Renal cortical epithelial cell (primary cell): ENCODE results near the gene BRD3OS. TPM values are rescaled to one million over a fixed set of nuclear protein-coding genes. Genes with fewer than 3 reads are reported as not detected.

Source experiments
- DNase-seq: peaks from one replicate; pipeline ENCODE4 v3.0.0-alpha.2; 2011; ENCODE audit warnings: low read depth
- total RNA-seq: library from RNA; depleted of rRNA; stranded (reverse); fragments of >200 nt; gene quantifications from 2 replicates; pipeline ENCODE4 v1.2.3, GENCODE V29; 2014

The BRD3OS gene
- total RNA-seq, 1 donor from 2014 or later: 42.8 TPM

DNA sequence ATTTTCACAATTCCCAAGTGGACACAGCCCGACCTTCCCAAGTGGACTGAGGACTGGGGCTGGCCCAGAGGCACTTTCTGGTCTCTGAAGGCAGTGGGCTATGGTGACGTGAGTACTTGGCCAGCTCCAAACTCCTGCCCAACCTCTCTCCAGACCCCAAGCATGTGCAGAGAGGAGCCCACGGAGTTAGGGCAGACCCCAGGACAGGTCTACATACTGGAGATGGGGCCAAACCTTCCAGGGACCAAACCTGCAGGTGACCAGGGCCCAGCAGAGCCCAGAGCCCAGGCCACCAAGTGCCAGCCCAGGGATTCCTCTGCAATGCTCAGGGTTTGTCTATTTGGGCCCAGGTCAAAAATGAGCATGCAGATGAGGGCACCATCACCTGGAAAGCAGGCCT is 27.2 kb downstream of the BRD3OS start:
- no peak for DNase-seq

DNA sequence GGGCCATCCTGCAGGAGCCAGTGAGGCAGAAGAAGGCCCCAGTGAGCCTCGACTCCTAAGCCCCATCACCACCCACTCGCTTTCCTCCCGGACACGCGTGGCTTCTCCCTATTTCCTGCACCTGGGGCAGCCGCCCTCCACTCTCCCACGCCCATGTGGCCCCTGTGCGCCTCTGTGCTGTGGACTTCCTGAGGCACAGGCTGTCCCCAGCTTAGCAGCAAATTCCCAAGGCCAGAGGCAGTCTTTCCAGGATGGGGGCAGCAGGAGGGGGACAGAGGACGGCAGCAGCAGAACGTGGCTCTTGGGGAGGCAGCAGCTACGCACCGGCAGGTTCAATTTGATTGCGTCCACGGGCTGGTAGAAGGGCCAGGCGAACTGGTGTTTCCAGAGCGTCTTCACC is 27.7 kb downstream of the BRD3OS start:
- DNase-seq: no peak

DNA sequence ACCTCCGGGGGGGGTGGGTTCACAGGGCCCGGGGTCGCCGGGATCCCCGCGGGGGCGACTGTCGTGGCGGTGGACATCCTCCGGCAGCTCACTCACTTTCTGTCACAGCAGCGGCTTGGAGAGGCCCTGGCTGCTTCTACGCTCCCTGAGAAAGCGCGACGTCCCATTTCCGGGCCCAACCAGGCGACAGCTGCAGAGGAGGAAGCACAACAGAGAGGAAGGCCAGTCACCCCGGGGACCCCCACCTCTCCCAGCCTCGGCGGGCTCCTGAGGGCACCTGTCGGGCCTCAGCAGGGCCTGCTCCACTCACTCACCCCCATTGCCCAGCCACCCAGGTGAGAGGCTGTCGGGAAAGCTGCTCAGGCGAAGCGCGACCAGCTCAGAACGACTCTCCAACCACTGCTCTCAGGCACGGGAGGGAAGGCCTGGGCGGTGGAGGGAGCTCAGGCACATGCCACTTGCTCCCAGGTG is 28.2 kb downstream of the BRD3OS start:
- no peak for DNase-seq

DNA sequence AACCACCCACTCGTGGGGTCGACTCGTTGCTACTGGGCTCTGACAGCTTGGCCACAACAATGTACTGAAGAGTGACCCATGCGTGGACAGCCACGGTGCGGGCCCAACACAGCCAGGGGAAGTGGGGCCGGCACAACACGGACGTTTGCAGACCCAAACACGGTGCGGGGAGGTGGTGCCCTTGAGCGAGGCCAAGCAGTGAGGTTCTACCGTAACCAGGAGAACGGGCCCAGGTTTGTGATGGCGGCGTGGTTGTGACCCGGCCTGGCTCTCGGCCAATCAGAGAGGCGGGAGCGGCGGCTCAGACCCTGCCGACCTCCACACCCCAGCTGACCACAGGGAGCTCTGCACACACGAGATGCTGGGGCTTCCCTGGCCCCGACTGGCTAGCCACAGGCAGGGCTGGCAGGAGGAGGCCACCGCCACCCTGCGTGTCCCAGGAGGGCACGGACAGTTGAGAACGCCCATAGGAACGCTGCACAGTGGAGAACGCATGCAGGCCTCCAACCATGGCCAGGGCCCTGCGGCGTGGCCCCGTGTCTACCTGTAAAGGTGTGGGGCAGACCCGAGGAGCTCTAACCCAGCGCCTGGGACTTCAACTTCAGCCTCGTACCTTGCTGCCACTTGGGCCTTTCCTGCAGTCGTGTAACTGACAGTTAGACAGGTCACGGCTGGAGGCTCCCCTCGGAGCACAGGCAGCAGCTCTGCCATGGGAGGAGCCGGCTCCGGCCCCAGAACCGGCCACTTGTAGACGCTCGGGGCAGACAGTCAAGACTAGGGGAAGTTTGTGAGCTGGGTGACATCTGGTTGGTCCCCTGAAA is 28.9 kb downstream of the BRD3OS start:
- no peak for DNase-seq

DNA sequence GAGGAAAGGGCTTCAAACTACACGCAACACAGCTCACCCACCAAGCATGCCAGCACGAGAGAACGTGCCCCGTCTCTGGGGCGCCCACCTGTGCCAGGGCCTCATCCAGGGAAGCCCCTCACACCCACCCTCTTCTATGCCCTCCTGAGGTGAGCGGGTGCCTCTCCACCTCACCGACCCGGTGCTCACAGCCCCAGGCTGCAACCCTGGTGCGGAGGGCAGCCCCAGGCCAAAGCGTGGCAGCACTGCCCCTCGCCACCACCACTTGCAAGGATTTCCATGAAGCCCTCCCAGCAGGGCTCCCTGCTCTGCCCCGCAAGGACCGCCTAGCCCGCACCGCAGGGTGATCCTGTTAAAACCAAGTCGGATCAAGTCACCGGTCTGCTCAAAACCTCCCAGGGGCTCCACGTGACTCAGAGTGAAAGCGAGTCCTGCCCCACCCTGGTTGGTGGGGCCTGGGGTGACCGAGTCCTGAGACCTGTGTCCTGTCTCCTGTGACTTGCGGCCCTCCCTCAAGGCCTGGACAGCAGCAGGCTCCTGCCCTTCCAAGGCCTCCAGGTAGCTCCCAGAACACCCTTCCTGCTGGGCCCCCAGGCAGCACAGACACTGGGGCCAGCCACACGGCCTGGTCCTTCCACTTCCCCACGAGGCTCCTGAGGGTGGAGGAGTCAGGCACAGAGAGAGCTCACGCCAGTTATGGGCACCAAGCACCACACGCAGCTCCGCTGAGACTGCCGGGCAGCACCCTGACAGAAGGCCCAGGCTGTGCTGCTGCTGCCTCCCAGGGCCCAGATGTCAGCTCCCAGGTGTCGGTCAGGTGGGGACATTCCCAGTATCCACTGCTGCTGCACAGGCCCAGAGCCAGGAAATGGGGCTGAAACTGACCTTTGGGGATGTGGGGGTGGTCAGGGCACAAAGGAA is 29.9 kb downstream of the BRD3OS start:
- DNase-seq: no peak

DNA sequence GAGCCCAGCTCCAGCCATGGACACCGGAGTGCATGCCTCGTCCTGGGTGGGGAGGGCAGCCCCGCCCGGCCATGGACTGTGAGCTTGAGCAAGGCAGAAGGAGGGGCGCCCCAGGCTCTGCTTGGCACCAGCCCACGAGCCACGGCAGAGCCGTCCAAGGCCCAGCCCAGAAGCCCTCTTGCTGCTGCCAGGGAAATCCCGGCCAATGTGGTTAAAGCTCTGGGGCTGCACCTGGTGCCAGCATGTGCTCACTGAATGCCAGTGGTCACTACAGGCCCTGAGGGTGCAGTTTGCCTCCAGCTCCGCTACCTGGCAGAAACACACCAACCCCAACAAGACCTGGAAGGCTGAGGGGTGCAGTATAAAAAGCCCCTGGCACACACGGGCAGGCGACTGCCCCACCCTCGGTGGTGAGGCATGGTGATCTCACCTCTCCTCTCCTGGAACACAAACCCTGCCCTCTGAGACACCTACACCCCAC is 30.7 kb downstream of the BRD3OS start:
- DNase-seq: peak; percentile 88

DNA sequence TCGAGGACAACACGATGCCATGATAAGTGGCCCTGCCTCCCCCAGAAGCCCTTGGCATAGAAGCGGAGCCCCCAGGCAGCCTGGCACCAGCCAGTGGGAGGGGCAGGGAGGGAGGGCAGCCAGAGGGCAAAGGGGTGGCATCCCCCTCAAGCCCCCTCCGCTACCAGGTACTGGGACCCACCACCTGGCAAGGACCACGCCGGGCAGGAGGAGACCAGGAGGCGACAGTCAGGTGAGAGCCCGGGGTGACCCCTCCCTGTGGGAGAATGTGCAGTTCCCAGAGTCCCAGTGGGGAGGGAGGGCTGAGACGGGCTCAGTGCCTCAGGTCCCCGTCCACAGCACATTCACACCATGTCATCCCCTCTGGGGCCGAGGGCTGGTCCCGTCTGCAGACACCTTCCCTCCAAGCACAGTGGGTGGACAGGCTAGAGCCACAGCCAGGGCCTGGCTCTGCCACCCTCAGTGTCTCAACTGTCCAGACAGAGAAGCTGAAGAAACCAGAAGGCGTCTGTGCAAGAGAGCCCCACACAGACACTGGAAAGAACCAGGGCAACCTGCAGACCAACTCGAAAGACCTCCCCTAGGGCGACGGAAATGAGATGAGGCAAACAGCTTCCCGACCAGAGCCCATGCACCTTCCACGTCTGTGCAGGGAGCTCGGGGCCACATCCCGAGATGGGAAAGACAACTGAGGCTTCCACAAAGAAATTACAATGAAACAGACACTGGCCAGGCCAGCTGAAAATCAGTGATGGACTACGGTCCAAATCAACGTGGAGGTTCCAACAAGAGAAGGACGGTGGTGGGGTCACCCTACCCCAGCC is 31.4 kb downstream of the BRD3OS start:
- no peak for DNase-seq

DNA sequence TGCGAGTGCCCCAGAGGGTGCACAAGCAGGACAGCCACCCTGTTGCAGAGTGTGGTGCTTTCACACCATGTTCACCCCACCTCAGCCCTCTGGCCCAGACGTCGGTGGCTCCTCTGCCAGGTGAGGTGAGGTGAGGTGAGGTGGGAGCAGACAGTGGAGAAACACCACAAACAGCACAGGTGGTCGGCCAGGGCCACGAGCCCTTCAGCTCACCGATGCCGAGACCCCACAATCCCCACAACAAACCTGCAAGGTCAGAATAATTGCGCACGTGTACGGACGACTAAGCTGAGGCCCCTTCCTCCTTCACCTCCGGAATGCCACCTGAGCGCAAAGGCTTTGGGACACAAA is 32.0 kb downstream of the BRD3OS start:
- DNase-seq: no peak

DNA sequence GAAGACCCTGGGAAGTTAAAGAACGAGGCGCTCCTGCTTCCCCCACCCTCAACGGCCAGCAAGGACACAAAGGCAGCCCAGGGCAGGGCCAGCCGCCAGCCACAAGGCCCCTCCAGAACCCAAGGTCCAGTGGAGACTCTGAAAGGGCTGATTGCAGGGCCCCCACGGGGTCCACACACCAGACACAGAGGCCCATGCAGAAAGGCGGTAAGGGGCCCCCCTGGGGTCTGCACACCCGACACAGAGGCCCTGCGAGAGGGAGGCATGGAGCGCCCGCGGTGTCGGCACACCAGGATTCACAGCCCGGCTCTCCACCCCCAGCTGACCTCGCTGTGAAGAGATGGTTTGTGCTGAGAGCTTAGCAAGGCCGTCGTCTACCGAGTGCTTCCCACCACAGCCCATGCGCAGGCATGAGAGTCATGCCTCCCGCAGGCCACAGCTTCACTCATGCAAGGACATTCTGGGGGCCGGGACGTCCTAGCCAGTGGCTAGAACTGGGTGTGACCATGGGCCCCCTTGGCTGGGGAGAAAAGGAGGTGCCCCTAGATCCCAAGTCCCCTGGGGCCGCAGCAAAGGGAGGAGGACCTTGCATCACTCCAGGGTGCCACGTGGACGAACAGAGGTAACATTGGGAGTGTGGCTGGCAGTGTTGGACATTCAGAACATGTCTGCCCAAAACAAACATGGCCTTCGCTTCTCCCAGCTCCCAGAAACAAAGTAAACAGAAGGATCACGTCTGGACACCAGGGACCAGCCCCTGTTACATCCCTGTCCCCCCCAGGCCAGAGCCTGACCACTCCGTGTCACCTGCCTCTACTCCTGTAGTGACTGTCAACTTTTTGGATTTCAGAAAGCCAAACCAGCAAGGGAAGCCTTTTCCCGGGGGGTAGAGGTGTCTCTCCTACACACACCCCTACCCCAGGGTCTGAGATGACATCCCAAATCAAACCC is 32.7 kb downstream of the BRD3OS start:
- DNase-seq: no peak

DNA sequence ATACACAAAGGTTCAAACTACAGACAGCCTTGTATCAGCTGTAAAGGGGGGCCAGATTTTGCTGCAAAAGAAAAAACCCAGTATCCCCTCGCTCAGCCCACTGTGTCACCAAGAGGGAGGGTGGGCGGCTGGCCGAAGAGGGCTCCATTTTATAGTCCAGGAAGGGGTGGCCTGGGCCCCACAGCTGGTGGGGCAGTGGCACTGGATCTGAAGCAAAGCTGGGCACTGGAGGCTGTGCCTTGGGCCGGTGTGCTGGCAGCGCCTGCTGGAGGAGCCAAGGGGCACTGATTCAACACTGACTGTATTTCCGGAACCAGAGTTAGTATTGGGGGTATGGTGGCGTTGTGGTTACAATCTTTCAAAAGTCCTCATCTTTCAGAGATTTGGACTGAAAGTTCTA is 33.4 kb downstream of the BRD3OS start:
- no peak for DNase-seq

DNA sequence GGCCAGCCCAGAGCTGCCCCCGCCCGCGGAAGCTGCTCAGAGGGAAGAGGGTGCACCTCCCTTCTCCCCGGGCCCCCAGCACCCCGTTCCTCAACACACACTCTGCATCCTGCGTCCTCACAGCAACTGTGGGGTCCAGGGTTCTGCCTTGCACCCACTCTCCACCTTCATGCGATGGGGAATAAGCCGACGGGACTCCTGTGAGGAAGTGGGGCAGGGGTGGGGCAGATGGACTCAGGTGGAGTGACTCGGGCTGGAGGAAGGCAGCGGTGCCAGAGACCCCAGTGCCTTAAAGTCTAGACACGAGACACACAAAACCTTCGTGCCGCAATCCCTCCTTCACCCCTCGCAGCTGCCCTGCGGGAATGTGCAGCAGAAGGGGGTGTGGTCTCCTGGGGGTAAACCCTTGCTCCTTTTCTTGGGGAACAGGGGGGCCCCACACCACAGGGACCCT is 33.9 kb downstream of the BRD3OS start:
- DNase-seq: no peak

DNA sequence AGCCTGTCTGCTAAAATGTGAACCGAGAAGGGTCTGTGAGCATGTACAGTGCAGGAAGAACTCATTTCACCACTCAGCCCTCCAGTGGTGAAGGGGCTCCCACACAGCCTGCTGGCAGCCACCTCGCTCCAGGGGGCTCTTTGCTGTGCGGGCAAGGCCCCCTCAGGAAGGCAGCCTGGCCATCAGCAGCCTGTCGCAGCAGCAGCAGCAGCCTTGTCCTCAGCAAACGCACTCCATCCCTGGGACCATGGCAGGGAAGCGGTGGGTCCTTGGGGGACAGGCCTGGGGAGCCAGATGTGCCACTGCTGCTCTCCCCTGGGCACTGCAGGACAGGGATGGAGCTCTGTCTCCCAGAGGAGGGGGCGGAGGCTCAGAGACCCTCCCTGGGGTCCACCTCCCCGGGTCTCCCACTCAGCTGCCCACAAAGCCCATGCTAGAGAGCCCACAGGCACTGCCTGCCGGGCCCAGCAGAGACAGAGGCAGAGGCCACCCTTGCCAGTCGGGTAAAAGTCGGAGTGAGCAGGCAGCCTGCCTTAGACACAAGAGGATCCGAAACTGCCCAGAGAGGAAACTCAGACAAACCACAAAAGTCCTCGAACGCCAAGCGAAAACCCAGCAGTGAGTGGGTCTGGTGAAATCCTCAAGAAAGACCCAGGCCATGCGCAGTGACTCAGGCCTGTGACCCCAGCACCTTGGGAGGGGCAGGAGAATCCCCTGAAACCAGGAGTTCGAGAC is 34.5 kb downstream of the BRD3OS start:
- DNase-seq: no peak

DNA sequence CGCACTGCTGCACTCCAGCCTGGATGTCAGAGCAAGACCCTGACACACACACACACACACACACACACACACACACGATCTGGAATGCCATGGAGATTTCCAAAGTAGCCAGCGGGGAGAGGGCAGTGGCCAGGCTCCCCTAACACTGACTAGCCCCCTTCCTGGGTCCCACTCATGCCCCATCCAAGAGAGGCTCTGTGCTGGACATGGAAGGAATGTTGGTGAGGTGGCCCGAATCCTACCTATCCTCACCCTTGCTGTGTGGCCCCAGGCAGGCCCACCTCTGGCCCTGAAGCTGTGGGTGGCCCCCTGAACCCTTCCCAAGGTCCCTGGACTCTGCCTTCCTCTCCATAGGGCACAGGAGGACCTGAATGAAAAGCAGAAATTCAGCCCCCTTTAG is 35.3 kb downstream of the BRD3OS start:
- no peak for DNase-seq

DNA sequence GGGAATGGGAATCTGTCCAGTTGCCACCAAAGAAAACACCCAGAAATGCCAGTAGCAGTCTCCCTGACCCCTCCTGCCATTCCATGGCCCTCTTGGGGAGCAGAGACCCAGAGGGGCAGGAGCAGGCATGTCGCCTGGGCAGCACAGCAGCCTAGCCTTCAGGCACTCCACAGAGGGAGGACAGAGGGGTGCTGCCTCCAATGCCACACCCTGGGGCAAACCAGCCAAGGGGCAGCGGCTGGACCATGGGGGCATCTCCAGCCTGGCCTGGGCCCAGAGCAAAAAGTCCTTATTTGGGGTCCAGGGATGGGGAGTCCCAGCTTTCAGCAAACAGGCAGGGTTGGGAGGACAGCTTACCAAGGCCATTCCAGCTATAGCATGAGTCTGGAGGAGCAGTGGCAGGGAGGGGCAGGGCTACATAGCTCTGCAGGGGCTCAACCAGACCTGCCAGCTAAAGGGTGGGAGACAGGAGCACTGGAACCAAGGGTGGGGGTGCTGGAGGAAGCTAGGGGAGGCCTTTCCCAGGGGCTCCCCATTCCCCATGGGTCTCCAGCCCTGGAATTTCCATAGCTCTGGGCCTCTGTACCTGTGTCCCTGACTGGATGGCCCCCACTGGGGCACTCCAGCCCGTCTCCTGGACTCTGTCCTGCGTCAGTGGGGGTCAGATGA is 35.9 kb downstream of the BRD3OS start:
- DNase-seq: no peak

DNA sequence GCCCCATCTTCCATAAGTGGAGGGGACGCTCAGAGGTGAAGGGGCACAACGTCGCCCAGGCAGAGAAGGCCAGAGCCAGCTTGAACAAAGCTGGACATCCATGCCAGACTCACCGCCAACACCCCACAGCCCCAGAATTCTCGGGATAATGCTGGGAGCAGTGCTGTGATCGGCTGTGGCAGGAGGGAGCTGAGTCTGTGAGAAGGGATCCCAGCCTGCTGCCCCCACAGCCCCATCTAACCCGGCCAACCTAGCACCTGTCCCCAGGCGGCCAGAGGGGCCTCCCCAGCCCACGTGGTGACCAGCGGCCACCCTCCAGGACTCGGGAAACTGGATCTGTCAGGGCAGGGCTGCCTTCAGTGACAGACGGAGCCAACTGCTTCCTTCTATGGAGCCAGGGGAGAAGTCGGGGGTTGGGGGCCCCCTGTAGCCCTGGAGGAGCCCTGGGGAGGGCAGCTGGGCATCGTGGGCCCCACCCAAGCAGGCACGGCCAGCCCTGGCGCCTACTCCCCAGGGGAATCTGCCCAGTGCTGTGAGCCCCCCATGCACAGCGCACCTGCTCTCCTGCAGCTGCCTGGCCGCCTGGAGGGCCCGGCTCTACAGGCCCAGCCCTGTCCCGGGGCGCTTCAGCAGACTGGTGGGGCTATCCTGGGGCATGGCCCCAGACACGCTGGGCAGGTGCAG is 36.5 kb downstream of the BRD3OS start:
- no peak for DNase-seq

DNA sequence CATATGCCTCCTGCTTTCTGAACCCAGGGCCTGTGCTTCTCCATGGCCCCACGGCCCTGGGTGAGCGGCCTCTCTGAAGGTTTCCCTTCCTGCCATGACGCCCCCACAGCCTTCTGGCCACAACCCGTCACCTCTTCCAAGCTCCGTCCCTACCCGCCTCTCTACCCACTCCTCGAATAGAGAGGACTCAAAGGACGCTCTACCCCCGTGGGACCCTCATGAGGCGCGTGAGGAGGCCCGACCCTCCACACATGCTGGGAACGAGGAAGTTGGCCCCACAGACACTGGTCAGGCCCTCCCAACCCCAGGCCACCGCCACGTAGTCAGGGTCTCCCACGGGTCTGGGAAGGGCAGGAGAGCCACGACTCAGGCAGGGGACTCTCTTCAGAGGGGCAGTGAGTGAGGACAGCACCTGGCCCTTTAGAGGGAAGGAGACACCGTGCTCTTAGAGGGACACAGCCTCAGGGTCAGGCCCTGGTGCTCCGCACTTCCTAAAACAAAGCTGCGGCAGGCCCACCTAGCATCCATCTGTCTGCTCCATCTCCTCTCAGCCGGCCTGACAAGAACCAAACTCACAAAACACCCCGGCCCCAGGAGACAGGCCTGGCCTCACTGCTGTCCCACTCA is 37.3 kb downstream of the BRD3OS start:
- DNase-seq: no peak

DNA sequence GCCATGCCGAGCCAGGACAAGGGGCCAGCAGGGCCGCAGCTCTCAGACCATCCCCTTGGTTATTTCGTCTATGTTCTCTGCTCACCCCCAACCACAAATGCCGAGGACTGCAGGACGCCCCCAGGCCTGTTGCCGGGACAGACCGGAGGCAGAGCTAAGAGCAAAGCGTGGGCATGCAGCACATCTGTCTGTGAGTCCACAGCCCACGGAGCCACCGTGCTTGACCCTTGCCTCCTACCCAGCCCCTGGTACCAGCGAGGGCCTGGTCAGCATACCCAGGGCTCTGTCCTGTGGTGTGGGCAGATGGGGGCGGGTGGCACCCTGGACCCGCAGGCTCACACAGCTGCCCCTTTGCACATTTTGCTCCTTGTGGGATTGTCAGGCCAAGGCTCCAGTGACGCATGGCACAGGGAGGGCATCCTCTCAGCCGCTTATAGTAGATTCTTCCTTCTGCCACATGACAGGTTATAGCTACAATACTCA is 37.8 kb downstream of the BRD3OS start:
- DNase-seq: no peak
